ENCODE measurements around the gene CHN2. TPM values are rescaled to one million over a fixed set of nuclear protein-coding genes. Genes with fewer than 3 reads are reported as not detected.

The CHN2 gene
- polyA plus RNA-seq, 1 of the 3 experiments (the other 2 are of a cell fraction), result 0.02 TPM

- TF ChIP-seq USF1 (IDR thresholded peaks at IDR 0.05; ENCODE audit: borderline replicate concordance, low read depth) (no peak), CHD2 (IDR thresholded peaks at IDR 0.05; ENCODE audit: low read length, partially characterized antibody) (no peak), FOXM1 (IDR thresholded peaks at IDR 0.05; ENCODE audit: low read depth) (no peak)
Measured at GRCh38 chr7:29355388-29355787, 160.8 kb downstream of the CHN2 start (continued).

GRCh38 chr7:29356631-29357030 lies 162.1 kb downstream of the CHN2 start:
- POLR2A ChIA-PET, result no interaction called here
- TF ChIP-seq ZBTB33 (IDR thresholded peaks at IDR 0.05; ENCODE audit: borderline replicate concordance, low read depth) (no peak), CHD2 (IDR thresholded peaks at IDR 0.05; ENCODE audit: low read length, partially characterized antibody) (no peak), CTCF (IDR thresholded peaks at IDR 0.05) (no peak), FOXM1 (IDR thresholded peaks at IDR 0.05; ENCODE audit: low read depth) (no peak), ELF1 (IDR thresholded peaks at IDR 0.05) (no peak), RAD21 (IDR thresholded peaks at IDR 0.05; ENCODE audit: low read length) (no peak), MAX (IDR thresholded peaks at IDR 0.05; ENCODE audit: low read depth) (no peak), SMC3 (IDR thresholded peaks at IDR 0.05; ENCODE audit: low read depth, low read length) (no peak), SIN3A (IDR thresholded peaks at IDR 0.05; ENCODE audit: borderline replicate concordance, low read depth, low read length) (no peak), RCOR1 (IDR thresholded peaks at IDR 0.05; ENCODE audit: low read length) (no peak), PBX3 (IDR thresholded peaks at IDR 0.05) (no peak), YY1 (IDR thresholded peaks at IDR 0.05; ENCODE audit: low read depth) (no peak), FOSL2 (IDR thresholded peaks at IDR 0.05; ENCODE audit: borderline replicate concordance, low read depth) (no peak), JUND (IDR thresholded peaks at IDR 0.05) (no peak), USF1 (IDR thresholded peaks at IDR 0.05; ENCODE audit: borderline replicate concordance, low read depth) (no peak), TCF12 (IDR thresholded peaks at IDR 0.05) (no peak), EZH2phosphoT487 (IDR thresholded peaks at IDR 0.05; ENCODE audit: borderline replicate concordance, low read depth) (no peak)
- Histone ChIP-seq H3K9me3 (no peaks in the 10 kb centered on the region), H3F3A (replicated peaks; ENCODE audit: insufficient read depth) (no peaks in the 10 kb centered on the region), H3K36me3 (replicated peaks in 1 of 2; ENCODE audit: control insufficient read depth in 1 of 2, insufficient read depth in 2 of 2, low read length in 1 of 2) (no peaks in the 10 kb centered on the region), H3K27ac (ENCODE audit: low read depth in 2 of 2, low read length in 1 of 2) (no peak overlapping the region), H3K4me3 (ENCODE audit: low read depth in 2 of 2, low read length in 1 of 2) (no peak overlapping the region), H3K4me2 (no peak overlapping the region), H3K9ac (no peak overlapping the region), H3K4me1 (ENCODE audit: control insufficient read depth in 1 of 2, insufficient read depth in 2 of 2, low read depth in 1 of 2, low read length in 1 of 2) (no peaks in the 10 kb centered on the region), H3K79me2 (ENCODE audit: insufficient read depth) (no peaks in the 10 kb centered on the region), H2AFZ (ENCODE audit: low read depth) (no peak overlapping the region), H4K20me1 (ENCODE audit: insufficient read depth) (no peaks in the 10 kb centered on the region), H3K9me2 (no peaks in the 10 kb centered on the region), H3K27me3 (ENCODE audit: insufficient read depth) (no peaks in the 10 kb centered on the region)
- CTCF ChIA-PET, result interaction anchor here (0.8 to 5.0 kb wide), 6 partner anchors 11 to 434 kb away, joined by 3 to 37 read pairs (median 6); no protein-coding TSS in a partner anchor
- WGBS (ENCODE audit: low lambda C conversion rate), result 72% methylated on average over 9 of the region's 9 CpGs
- DNase-seq, result no peak
